ENCODE results near the gene TNFRSF8.

DNA sequence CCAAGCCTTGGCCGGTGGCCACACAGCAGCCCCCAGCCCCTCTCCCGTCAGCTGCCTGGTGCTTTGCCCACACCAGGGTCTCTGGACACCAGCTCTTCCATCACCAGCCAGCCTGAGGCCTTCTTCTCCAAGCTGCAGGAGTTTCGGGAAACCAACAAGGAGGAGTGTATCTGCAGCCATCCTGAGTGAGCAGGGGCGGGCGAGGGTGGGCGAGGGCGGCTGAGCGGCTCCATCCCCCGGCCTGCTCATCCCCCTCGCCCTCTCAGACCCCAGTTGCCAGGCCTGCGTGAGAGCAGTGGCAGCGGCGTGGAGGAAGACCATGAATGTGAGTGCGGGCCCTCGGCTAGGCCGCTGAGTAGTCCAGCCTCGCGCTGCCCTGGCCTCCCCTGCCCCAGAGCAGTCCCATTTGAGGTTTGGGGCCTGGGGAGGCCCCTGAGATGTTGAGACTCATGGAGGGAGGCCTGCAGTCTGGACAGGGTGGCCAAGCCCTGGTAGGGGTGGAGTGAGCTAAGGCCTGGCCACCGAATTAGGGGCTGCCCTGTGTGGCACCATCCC lies 34.1 kb upstream of the TNFRSF8 start:
- no peak for TF ChIP-seq POLR2AphosphoS5 (IDR thresholded peaks at IDR 0.05)
- no peak for TF ChIP-seq EP300 (IDR thresholded peaks at IDR 0.05)
